ENCODE data around the gene RASD1. TPM values are rescaled to one million over a fixed set of nuclear protein-coding genes. Genes with fewer than 3 reads are reported as not detected.
"Not testable (repeated sequence)": the region's sequence is repeated elsewhere in the genome, so short reads cannot be mapped to it uniquely, and the experiment has no call there.

The RASD1 gene
- total RNA-seq, 4 donors from 2014 or later = 76.9 to 413 (median 322) TPM

DNA sequence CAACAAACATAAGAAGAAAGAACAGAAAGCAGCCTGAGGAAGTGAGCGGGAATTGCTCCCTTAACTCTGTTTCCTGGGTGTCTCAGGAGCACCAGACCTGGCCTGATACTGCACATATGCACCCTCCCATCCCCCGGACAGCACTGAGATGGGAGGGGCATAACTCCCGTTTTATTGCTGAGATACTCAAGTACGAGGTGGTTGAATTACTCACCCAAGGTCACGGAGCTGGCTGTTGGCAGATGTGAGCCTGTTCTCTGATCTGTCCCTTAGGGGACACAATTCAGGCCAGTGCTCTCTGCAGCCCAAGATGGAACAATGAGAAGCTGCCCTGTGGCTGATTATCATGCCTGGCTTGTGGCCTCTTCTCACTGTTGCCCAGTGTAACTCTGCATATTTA lies 28.5 kb downstream of the RASD1 start:
- no peak for TF ChIP-seq CTCF (IDR thresholded peaks at IDR 0.05)
- DNase-seq (ENCODE audit: low spot score) (no peak), ATAC-seq (ENCODE audit: low FRiP score) (no peak)

- ATAC-seq (ENCODE audit: low FRiP score) (no peak), DNase-seq (ENCODE audit: low spot score) (no peak)
- TF ChIP-seq CTCF (IDR thresholded peaks at IDR 0.05) = no peak
These were observed 29.2 kb downstream of the RASD1 start for GRCh38 chr17:17467016-17467415.

DNA sequence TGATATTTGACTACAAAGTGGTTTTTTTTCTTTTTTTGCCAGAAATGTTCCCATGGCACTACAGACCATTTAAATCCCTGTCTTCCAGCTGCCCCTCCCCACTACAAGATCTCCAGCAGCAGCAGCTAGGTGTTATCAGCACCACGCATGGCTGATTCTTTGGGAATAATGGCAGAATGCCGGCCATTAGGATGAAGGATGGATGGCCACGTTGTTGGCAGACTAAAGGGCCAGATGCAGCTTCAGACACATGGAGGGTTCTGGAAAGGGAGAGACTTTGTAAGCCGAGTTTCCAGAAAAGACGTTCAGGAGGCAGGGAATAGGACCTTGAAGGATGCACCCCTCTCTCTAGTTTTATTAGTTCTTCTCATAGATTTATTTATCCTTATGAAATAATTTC lies 29.7 kb downstream of the RASD1 start:
- ATAC-seq (ENCODE audit: low FRiP score) = no peak
- TF ChIP-seq CTCF (IDR thresholded peaks at IDR 0.05) = no peak
- no peak for DNase-seq (ENCODE audit: low spot score)

DNA sequence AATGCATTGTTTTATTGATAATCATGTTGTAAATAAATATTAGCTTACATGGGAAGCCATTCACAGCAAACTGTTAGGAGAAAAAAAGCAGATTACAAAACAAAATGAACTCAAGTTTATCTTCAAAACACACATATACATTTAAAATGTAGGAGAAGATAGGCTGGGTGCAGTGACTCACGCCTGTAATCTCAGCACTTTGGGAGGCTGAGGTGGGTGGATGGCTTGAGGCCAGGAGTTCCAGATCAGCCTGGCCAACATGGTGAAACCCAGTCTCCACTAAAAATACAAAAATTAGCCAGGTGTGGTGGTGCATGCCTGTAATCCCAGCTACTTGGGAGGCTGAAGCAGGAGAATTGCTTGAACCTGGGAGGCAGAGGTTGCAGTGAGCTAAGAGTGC lies 30.3 kb downstream of the RASD1 start:
- DNase-seq (ENCODE audit: low spot score); ATAC-seq (ENCODE audit: low FRiP score): not testable (repeated sequence)

- no peak for DNase-seq (ENCODE audit: low spot score)
- no peak for ATAC-seq (ENCODE audit: low FRiP score)
- no peak for TF ChIP-seq CTCF (IDR thresholded peaks at IDR 0.05)
These were observed 32.4 kb downstream of the RASD1 start for GRCh38 chr17:17463821-17464220.

DNA sequence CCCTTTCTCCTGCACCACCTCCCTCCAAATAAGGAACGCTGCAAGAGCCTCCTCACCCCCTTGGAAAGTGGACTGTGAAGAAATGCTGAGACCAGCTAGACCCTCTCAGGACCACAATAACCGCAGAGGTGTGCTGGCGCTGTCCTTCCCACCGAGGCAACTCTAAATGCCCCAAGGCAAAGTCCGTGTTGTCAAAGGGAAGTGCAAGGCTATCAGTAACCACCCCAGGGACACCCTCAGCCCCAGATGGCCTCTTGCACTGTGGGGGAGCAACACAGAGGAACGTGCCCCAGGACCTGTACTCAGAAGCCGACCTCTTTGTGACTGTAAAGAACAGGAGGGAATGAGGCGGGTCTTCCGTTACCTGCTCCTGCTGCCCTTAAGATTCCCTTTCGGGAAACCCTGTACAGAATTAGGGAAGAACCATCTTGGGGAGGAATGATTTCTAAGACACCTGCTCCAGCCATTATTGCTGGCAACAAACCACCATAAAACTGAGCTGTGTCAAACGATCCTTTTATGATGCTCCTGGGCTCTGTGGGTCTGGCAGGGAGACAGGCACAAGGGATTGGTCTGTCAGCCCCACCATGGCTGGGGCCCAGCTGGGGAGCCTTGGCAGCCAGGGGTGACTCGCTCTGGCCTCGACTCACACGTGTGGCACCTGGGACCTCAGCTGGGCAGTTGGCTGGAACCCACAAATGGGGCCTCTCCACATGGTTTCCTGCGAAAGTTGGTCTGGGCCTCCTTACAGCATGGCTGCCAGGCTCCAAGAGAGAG lies 34.0 kb downstream of the RASD1 start:
- no peak for TF ChIP-seq CTCF (IDR thresholded peaks at IDR 0.05)
- ATAC-seq (ENCODE audit: low FRiP score) = no peak
- no peak for DNase-seq (ENCODE audit: low spot score)

DNA sequence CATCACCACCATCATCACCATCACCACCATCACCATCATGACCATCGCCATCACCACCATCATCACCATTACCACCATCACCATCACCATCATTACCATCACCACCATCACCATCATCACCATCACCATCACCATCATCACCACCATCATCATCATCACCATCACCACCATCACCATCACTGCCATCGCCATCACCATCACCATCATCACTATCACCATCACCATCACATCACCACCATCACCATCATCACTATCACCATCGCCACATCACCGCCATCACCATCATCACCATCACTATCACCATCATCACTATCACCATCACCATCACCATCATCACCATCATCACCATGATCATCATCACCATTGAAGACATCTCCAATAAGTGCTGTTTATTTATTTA lies 36.2 kb downstream of the RASD1 start:
- TF ChIP-seq CTCF (IDR thresholded peaks at IDR 0.05) = no peak
- DNase-seq (ENCODE audit: low spot score) (no peak), ATAC-seq (ENCODE audit: low FRiP score) (no peak)

Data from omental fat pad (tissue), 4 donors.